Naive B cell (primary cell): ENCODE measurements around the gene DSCAM. TPM values are rescaled to one million over a fixed set of nuclear protein-coding genes. Genes with fewer than 3 reads are reported as not detected.

Experiments
- ATAC-seq, 2 donors: fragments of 150-1000 bp; cut with Tn5 transposase; 2 replicates each; pipeline ENCODE4 v1.10.0; 2021; ENCODE audit warnings: low read depth in 2 of 2, mild to moderate bottlenecking in 2 of 2, moderate library complexity in 2 of 2
- DNase-seq: peaks from one replicate; pipeline ENCODE4 v3.0.0; 2022
- H3K27ac Mint-ChIP-seq, 6 donors: one replicate each; pipeline ENCODE4 v1.8.0; 2020 to 2022; ENCODE audit warnings: mild to moderate bottlenecking in 6 of 6, mixed read lengths in 6 of 6, moderate library complexity in 5 of 6, inconsistent platforms in 2 of 6
- H3K27me3 Mint-ChIP-seq, 3 donors: one replicate each; pipeline ENCODE4 v1.8.0; 2021 to 2022; ENCODE audit warnings: mixed read lengths in 3 of 3, mild to moderate bottlenecking in 1 of 3
- H3K36me3 Mint-ChIP-seq, 2 donors: one replicate each; pipeline ENCODE4 v1.8.0; 2020 to 2022; ENCODE audit warnings: mixed read lengths in 2 of 2, inconsistent platforms in 1 of 2, mild to moderate bottlenecking in 1 of 2
- H3K4me1 Mint-ChIP-seq, 3 donors: one replicate each; pipeline ENCODE4 v1.8.0; 2020 to 2022; ENCODE audit warnings: mixed read lengths in 3 of 3, inconsistent platforms in 1 of 3, mild to moderate bottlenecking in 1 of 3, moderate library complexity in 1 of 3
- H3K4me3 Mint-ChIP-seq, 8 donors: one replicate each; pipeline ENCODE4 v1.8.0; 2020 to 2022; ENCODE audit warnings: mild to moderate bottlenecking in 8 of 8, mixed read lengths in 8 of 8, moderate library complexity in 8 of 8, inconsistent platforms in 2 of 8
- H3K9me3 Mint-ChIP-seq, 7 donors: one replicate each; pipeline ENCODE4 v1.8.0; 2020 to 2022; ENCODE audit warnings: mixed read lengths in 7 of 7, mild to moderate bottlenecking in 5 of 7, inconsistent platforms in 2 of 7, moderate library complexity in 1 of 7
- polyA plus RNA-seq, 6 donors: library from polyadenylated mRNA; unstranded; fragments of 300-500 nt; fragmentation: Illumina TruSeq; gene quantifications; one replicate each; pipeline ENCODE4 v1.2.3, GENCODE V29; 2021; ENCODE audit warnings: low read depth in 6 of 6

The DSCAM gene
- polyA plus RNA-seq, 6 donors from 2014 or later, result not detected

DNA sequence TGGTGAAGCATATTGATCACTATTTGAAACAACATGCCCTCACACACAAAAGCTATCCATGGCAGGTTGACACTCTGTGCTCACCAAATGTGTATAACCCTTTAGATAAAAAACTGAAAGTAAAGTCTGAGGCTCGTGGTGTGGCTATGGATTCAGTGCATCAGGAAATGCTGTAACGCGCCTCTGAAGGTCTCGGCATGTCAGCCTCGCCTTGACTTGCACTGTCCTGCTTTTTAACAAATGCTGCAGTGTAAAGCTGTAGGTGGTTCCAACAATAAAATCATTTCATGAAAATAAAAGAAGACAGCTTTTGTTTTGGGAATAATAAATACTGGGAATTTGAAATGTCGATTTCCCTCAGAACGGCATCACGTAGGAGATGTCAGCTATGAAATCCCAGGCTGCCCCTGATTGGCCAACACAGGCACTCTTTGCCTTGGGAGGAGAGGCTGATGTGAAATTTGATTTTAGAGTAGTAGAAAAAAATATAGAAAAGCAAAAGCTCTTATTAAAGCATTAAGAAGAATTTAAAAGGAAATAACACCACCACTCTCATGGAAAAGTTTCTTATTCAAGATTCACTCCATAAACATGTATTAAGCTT, 168.2 kb downstream of the DSCAM start:
- H3K36me3 Mint-ChIP-seq, result no peaks in the 10 kb centered on the region
- no peak overlapping the region for H3K4me3 Mint-ChIP-seq
- H3K27ac Mint-ChIP-seq, result no peak overlapping the region
- no peak for ATAC-seq
- DNase-seq, result no peak
- no peaks in the 10 kb centered on the region for H3K27me3 Mint-ChIP-seq
- peaks cover 5 to 15% (median 10%) of the 10 kb centered on the region in 7 donors for H3K9me3 Mint-ChIP-seq
- H3K4me1 Mint-ChIP-seq, result no peaks in the 10 kb centered on the region

DNA sequence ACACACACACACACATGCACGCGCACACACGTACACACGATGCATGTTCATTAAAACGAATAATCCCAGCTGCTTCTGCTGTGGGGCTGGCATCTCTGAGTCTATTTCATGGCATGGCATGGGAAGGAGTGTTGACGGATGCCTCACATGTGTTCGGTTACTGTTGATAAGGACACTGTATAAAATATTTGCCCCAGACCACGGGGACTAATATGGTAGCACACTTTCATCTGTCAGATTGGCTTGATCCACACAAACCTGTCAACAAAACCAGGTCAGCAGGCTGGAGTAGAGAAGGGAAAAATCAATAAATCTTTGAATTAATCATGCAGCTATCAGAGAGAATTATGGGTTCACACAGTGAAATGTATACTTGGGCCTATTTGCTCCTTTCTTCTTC, 171.9 kb downstream of the DSCAM start:
- no peak for ATAC-seq

DNA sequence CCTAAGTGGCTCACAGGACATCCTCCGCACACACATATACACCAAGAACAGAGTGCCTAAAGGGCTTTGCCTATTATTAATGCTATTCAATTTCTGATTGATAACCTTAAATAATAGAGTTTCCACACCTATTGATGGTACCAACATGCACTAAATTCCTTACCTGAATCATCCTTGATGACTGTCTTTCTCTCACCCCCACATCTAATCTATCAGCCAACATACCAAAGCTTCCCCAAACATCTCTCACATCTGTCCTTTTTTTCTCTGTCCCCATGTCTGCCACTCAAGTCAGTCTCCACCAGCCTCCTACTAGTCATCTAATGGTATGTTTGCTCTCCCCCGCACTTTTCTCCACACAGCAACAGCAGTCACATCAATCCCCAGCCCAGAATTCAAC, 174.4 kb downstream of the DSCAM start:
- Mint-ChIP-seq H3K9me3 (peaks cover 0 to 3% (median 0%) of the 10 kb centered on the region in 7 donors), H3K27ac (no peak overlapping the region), H3K27me3 (peaks cover 0 to 3% (median 0%) of the 10 kb centered on the region in 3 donors), H3K36me3 (no peaks in the 10 kb centered on the region), H3K4me3 (no peak overlapping the region), H3K4me1 (no peaks in the 10 kb centered on the region)
- no peak for ATAC-seq
- DNase-seq, result no peak

More for the DNA sequence above, 171.9 kb downstream of the DSCAM start:
- peaks cover 0 to 3% (median 0%) of the 10 kb centered on the region in 3 donors for H3K27me3 Mint-ChIP-seq
- no peak overlapping the region for H3K4me3 Mint-ChIP-seq
- H3K9me3 Mint-ChIP-seq, result peaks cover 0 to 3% (median 0%) of the 10 kb centered on the region in 7 donors
- no peak for DNase-seq
- H3K36me3 Mint-ChIP-seq, result no peaks in the 10 kb centered on the region
- no peak overlapping the region for H3K27ac Mint-ChIP-seq
- no peaks in the 10 kb centered on the region for H3K4me1 Mint-ChIP-seq

DNA sequence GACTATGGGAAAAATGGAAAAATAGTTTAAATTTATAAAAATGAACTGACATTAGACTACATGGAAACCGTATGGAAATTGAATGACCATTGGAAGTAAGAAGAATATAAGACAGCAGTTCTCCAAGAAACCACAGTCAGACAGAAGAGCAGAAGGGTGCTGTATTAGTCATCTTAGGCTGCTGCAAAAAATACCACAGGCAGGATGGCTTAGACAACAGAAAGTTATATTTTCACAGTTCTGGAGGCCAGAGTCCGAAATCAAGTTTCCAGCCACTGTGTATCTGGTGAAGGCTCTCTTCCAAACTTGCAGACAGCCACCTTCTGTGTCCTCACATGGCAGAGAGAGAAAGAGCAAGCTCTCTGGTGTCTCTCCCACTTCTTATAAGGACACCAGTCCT, 175.2 kb downstream of the DSCAM start:
- Mint-ChIP-seq H3K4me3 (no peak overlapping the region), H3K27ac (no peak overlapping the region), H3K9me3 (peaks cover 0 to 4% (median 1%) of the 10 kb centered on the region in 7 donors), H3K27me3 (peaks cover 0 to 3% (median 0%) of the 10 kb centered on the region in 3 donors), H3K36me3 (no peaks in the 10 kb centered on the region), H3K4me1 (no peaks in the 10 kb centered on the region)
- DNase-seq (no peak), ATAC-seq (no peak)

DNA sequence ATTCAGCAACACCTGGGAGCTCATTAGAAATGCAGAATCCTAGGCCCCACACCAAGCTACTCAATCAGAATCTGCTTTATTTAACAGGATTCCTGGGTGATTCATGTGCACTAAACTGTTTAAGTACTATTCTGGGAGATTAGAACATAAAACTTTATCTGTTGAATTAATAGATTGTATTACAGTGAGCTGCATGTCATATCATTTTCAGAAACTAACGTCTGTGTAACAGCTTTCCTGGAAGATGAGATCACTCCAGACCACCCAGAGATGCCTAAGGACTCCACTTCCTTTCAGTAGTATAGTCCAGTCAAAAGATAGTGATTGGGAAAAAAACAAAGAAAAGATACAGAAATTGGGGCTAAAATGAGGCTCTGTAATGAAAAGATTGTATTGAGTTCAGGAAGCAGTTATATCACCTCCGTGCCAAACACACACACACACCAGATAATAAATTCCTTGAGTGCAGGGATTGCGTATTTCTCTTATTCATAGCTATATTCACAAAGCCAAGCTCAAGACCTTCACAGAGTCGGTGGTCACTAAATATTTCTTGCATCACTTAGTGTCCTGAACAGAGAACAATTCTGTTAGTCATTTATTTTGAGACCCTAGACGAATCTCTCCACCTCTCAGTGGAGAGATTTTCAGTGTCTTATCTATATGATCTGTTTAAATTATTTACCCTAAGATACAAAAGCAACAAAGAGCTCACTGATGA, 178.2 kb downstream of the DSCAM start:
- H3K27me3 Mint-ChIP-seq, result peaks cover 0 to 3% (median 0%) of the 10 kb centered on the region in 3 donors
- H3K36me3 Mint-ChIP-seq, result no peaks in the 10 kb centered on the region
- DNase-seq, result no peak
- H3K9me3 Mint-ChIP-seq, result peaks cover 0 to 4% (median 2%) of the 10 kb centered on the region in 7 donors
- H3K4me3 Mint-ChIP-seq, result no peak overlapping the region
- no peak overlapping the region for H3K27ac Mint-ChIP-seq
- no peak for ATAC-seq
- H3K4me1 Mint-ChIP-seq, result no peaks in the 10 kb centered on the region

DNA sequence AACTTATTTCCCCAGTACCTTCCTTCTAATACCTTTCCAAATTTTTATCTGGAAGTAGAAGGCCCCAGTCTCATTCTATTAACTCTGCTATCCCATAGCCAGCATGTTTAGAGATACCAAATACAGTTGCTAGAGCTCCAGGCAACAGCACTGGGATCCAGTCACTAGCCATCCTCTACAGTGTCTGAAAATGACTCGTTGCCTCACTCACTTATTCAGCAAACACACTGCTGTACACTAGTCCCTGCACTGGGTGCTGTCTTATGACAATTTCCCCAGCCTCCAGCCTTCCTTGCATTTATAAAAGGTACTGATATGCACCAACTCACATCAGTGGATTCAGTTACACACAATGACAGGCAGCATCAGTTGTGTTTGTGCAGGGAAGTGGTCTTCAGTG, 179.0 kb downstream of the DSCAM start:
- DNase-seq (no peak), ATAC-seq (no peak)
- Mint-ChIP-seq H3K36me3 (no peaks in the 10 kb centered on the region), H3K27me3 (peaks cover 0 to 3% (median 0%) of the 10 kb centered on the region in 3 donors), H3K4me3 (no peak overlapping the region), H3K9me3 (peaks cover 0 to 4% (median under 1%) of the 10 kb centered on the region in 7 donors), H3K27ac (no peak overlapping the region), H3K4me1 (no peaks in the 10 kb centered on the region)

DNA sequence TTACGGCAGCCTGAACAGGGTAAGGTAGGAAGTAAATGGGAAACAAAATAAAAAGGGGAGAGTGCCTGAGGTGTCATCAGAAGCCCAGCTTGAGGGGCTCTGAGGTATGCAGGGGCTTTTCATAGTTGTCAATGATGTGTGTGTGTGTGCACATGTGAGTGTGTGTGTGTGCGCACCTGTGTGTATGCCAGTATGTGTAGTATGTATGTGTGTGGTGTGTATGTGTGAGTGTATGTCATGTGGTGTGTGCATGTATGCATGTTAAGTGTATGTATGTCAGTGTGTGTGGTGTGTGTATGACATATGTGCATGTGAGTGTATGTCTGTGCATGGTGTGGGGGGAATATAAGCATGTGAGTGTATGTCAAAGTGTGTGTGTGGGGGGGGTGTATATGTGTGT, 184.1 kb downstream of the DSCAM start:
- peak overlapping the region in 1 of 8 donors; percentile 0 for H3K4me3 Mint-ChIP-seq
- H3K27ac Mint-ChIP-seq, result no peak overlapping the region
- no peaks in the 10 kb centered on the region for H3K27me3 Mint-ChIP-seq
- no peak for DNase-seq
- no peaks in the 10 kb centered on the region for H3K36me3 Mint-ChIP-seq
- ATAC-seq, result no peak
- H3K9me3 Mint-ChIP-seq, result peaks cover 0 to 4% (median 2%) of the 10 kb centered on the region in 7 donors
- no peaks in the 10 kb centered on the region for H3K4me1 Mint-ChIP-seq

DNA sequence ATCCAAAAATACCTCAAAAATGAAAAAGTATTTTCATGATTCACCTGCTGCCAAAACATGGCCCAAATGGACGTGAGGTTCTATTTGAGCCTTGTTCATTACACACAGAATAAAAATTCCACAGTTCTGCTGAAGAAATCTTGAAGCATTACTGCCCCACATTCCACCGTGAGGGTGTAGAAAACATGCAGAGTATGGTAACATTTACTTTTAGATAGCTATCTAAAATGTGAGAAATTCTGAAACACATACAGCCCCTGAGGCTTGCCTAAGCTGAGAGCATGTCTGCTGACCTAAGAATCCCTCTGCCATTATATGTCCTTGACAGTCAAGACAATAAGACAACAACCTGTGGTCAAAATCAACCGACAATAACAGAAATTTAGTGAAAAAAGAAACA, 186.5 kb downstream of the DSCAM start:
- H3K9me3 Mint-ChIP-seq, result peaks cover 0 to 2% (median 0%) of the 10 kb centered on the region in 7 donors

DNA sequence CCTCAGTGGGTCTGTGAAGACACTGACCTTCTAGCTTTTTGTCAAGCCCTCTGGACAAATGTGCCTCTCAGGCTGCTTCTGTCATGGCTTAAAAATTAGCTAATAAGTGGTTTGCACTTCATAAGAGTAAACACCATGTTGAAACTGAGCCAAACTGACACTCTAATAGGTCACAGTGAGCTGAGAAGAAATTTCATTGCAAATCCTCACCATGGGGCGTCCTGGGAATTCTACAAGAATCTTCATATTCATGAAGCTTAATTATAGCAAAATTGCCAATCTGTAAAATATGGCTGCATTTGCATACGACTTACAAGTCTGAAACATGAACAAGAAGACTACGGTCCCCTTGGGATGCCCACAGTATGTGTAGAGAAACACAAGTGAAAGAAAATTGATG, 188.6 kb downstream of the DSCAM start:
- Mint-ChIP-seq H3K4me1 (no peaks in the 10 kb centered on the region), H3K4me3 (no peak overlapping the region), H3K36me3 (no peaks in the 10 kb centered on the region), H3K9me3 (peaks cover 0 to 7% (median 4%) of the 10 kb centered on the region in 7 donors), H3K27ac (no peak overlapping the region), H3K27me3 (no peaks in the 10 kb centered on the region)
- no peak for ATAC-seq
- no peak for DNase-seq

More for the DNA sequence above, 186.5 kb downstream of the DSCAM start:
- no peaks in the 10 kb centered on the region for H3K4me1 Mint-ChIP-seq
- H3K27ac Mint-ChIP-seq, result no peak overlapping the region
- H3K4me3 Mint-ChIP-seq, result no peak overlapping the region
- ATAC-seq (no peak), DNase-seq (no peak)
- no peaks in the 10 kb centered on the region for H3K36me3 Mint-ChIP-seq
- no peaks in the 10 kb centered on the region for H3K27me3 Mint-ChIP-seq

DNA sequence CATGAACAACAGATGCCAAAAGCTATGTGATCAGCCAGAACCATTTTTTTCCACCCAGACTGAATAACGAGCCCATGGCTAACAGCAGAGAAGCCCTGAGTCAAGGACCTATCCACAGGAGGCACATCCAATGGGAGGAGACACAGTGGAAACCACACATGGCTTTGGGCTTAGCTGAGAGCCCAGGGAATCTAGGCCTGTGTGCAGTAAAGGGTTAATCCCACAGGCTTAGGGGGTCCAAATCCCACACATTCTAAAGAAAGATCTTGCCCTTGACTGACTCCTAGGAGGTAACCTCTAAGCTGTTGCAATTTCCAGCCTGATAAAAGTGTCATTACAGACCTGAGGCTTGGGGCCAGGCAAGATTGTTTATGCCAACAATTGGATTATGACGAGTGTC, 194.5 kb downstream of the DSCAM start:
- H3K36me3 Mint-ChIP-seq, result no peaks in the 10 kb centered on the region
- ATAC-seq, result no peak

DNA sequence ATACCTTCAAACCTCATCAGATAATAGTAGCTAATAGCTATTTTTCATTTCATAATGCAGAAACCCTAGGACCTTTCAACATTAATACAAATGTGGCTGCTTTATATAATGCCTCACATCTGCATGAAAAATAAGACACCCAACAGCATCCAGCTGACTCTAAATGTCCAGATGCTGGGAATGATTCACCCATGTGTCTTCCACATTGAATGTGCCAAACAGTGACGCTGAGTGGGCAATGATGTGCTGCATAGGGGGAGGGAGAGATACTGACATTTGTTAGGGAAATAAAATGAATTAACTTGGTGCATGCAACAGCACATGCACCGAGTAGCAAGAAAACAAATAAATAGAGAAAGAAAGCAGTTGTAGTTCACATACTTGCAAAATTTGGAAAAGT, 199.3 kb downstream of the DSCAM start:
- no peaks in the 10 kb centered on the region for H3K4me1 Mint-ChIP-seq
- H3K36me3 Mint-ChIP-seq, result no peaks in the 10 kb centered on the region

More for the DNA sequence above, 194.5 kb downstream of the DSCAM start:
- Mint-ChIP-seq H3K4me1 (no peaks in the 10 kb centered on the region), H3K4me3 (no peak overlapping the region), H3K27me3 (peaks cover 0 to 6% (median 0%) of the 10 kb centered on the region in 3 donors), H3K9me3 (peaks cover 6 to 17% (median 11%) of the 10 kb centered on the region in 7 donors), H3K27ac (no peak overlapping the region)
- no peak for DNase-seq

DNA sequence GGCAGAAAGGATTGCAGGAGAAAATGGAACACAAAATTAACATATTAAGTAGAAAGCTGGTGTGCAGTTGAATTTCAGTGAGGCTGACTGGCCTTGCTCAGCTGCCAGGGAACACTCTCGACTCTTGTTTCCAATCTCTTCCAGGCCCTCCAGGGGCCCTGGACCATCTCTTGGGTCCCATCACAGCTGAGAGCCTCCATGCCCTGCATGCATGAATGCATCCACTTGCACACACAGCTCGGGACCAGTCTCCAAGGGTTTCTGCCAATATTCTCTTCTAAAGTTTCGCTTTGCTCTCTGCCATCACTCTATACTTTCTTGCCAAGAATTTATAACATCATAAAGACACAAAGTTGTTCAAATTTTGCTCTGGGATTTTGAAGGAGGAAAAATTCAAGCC, 200.3 kb downstream of the DSCAM start:
- ATAC-seq (no peak), DNase-seq (no peak)
- no peak overlapping the region for H3K27ac Mint-ChIP-seq
- no peaks in the 10 kb centered on the region for H3K36me3 Mint-ChIP-seq
- peaks cover 0 to 3% (median 0%) of the 10 kb centered on the region in 3 donors for H3K27me3 Mint-ChIP-seq
- H3K4me1 Mint-ChIP-seq, result no peaks in the 10 kb centered on the region
- H3K4me3 Mint-ChIP-seq, result no peak overlapping the region
- peaks cover 2 to 36% (median 17%) of the 10 kb centered on the region in 7 donors for H3K9me3 Mint-ChIP-seq

More for the DNA sequence above, 199.3 kb downstream of the DSCAM start:
- DNase-seq (no peak), ATAC-seq (no peak)
- Mint-ChIP-seq H3K9me3 (peaks cover 2 to 36% (median 15%) of the 10 kb centered on the region in 7 donors), H3K27ac (no peak overlapping the region), H3K4me3 (no peak overlapping the region), H3K27me3 (peaks cover 0 to 6% (median 0%) of the 10 kb centered on the region in 3 donors)

DNA sequence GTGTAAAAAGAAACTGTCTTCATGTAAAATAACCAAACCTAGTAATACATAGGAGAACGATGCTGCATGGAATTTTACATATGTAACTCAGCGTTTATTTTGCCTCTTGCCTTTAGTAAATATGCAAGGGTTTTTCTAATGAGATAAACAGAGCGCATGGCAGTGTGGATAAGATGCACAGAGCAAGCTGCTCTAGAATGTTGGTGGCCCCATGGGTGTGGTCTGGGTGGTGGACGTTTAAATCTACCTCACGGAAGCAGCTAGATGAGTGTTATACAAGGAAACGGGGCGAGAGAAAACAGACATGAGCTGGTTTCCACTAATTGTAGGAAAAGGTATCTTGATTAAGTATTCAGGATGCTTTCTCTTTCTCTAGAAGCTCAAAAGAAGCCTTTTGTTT, 205.9 kb downstream of the DSCAM start:
- H3K4me1 Mint-ChIP-seq, result no peaks in the 10 kb centered on the region

DNA sequence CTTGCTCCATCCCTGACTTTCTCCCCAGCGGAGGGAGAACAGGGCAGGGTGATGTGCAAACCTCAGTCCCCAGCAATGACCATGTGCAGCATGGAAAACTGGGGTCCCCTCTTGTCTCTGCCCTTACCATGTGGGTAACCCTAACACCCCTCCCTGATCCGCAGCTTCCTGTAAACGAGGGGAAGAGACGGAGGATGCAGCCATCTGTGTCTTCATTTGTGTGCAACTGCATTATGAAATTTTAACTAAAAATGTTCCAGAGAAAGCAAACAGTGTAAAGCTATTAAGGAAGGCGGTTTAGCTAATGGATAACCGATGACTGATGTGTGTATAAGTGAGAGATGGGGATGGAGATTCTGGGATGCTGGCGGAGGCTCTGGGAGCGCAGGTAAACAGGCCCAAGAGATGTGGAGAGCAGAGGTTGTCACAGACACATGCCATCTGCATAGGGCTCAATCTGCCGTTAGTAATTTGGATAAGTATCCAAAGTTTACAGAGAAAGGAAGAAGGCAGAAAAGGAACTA, 206.6 kb downstream of the DSCAM start:
- ATAC-seq (no peak), DNase-seq (no peak)
- Mint-ChIP-seq H3K4me3 (no peak overlapping the region), H3K4me1 (no peaks in the 10 kb centered on the region), H3K9me3 (peaks cover 0 to 24% (median 8%) of the 10 kb centered on the region in 7 donors), H3K27ac (no peak overlapping the region), H3K27me3 (no peaks in the 10 kb centered on the region), H3K36me3 (no peaks in the 10 kb centered on the region)

More for the DNA sequence above, 205.9 kb downstream of the DSCAM start:
- Mint-ChIP-seq H3K4me3 (no peak overlapping the region), H3K27me3 (no peaks in the 10 kb centered on the region), H3K27ac (no peak overlapping the region), H3K36me3 (no peaks in the 10 kb centered on the region), H3K9me3 (peaks cover 0 to 24% (median 8%) of the 10 kb centered on the region in 7 donors)
- DNase-seq, result no peak
- ATAC-seq, result no peak
